CD4-positive, alpha-beta T cell treated with Interleukin-2 at 100 ng/mL for 4 hours (primary cell): Measurements from ENCODE around the gene ETHE1.

Source experiments
- DNase-seq: peaks from one replicate; pipeline ENCODE4 v3.0.0-alpha.2; 2020; ENCODE audit warnings: low spot score

ETHE1 gene

GRCh38 chr19:43464134-43464775, 62.7 kb downstream of the ETHE1 start:
- DNase-seq = no peak

GRCh38 chr19:43463381-43464133, 63.4 kb downstream of the ETHE1 start:
- DNase-seq = peak; percentile 99

- no peak for DNase-seq
Observed at GRCh38 chr19:43462785-43463380, 64.1 kb downstream of the ETHE1 start.

- no peak for DNase-seq
Observed at GRCh38 chr19:43462383-43462782, 64.6 kb downstream of the ETHE1 start.

- no peak for DNase-seq
Observed at GRCh38 chr19:43461303-43461702, 65.7 kb downstream of the ETHE1 start.

- DNase-seq = no peak
Observed at GRCh38 chr19:43460362-43461016, 66.5 kb downstream of the ETHE1 start.

- DNase-seq = no peak
Observed at GRCh38 chr19:43457809-43458208, 69.2 kb downstream of the ETHE1 start.
